IMR-90 (cell line): ENCODE measurements around the gene PYCR2. TPM values are rescaled to one million over a fixed set of nuclear protein-coding genes. Genes with fewer than 3 reads are reported as not detected.

Source experiments
- ATAC-seq: fragments of 200-7000 bp; cut with Tn5 transposase; 2 replicates; pipeline ENCODE4 v1.9.1; 2020; ENCODE audit warnings: low read depth, mild to moderate bottlenecking, moderate library complexity
- BruUV-seq: library from RNA; stranded (reverse); fragments of 400-500 nt; replicated peaks from 2 replicates; lab custom pipeline; 2021; lab: Mats Ljungman, UMichigan
- CTCF ChIA-PET: fragments of 300-600 bp; formaldehyde crosslinking; extraction: SDS; loops from one replicate; lab custom pipeline; 2021; ENCODE audit warnings: antibody characterized with exemption; lab: Yijun Ruan, JAX
- POLR2A ChIA-PET: fragments of 300-600 bp; sonication (Branson Sonifier 250); formaldehyde crosslinking; loops from one replicate; lab custom pipeline; 2022; ENCODE audit warnings: antibody characterized with exemption; ENCODE audit not compliant: unreplicated experiment; lab: Charles Lee
- DNase-seq: peaks from one replicate; pipeline ENCODE4 v3.0.0; 2013
- H2AFZ ChIP-seq: replicated peaks from 2 replicates; pipeline ENCODE3; 2013; ENCODE audit warnings: low read length, mild to moderate bottlenecking; ENCODE audit not compliant: poor library complexity
- H2AK5ac ChIP-seq: 2 replicates; pipeline ENCODE4 v1.6.1; 2013; ENCODE audit warnings: low read depth, low read length, inconsistent platforms
- H2AK9ac ChIP-seq: replicated peaks from 2 replicates; pipeline ENCODE3; 2013; ENCODE audit warnings: mild to moderate bottlenecking, low read depth, low read length, moderate library complexity; ENCODE audit not compliant: poor library complexity
- H2BK120ac ChIP-seq: 2 replicates; pipeline ENCODE4 v1.6.1; 2013; ENCODE audit warnings: low read depth, low read length, inconsistent platforms
- H2BK15ac ChIP-seq: 3 replicates; pipeline ENCODE4 v1.6.1; 2013; ENCODE audit warnings: low read depth, low read length, inconsistent platforms
- H2BK20ac ChIP-seq: 2 replicates; pipeline ENCODE4 v1.6.1; 2013; ENCODE audit warnings: low read depth, mild to moderate bottlenecking, inconsistent platforms, low read length, moderate library complexity
- H2BK5ac ChIP-seq: 2 replicates; pipeline ENCODE4 v1.6.1; 2013; ENCODE audit warnings: mild to moderate bottlenecking, low read depth, low read length, inconsistent platforms; ENCODE audit not compliant: poor library complexity, severe bottlenecking
- H3K14ac ChIP-seq: replicated peaks from 2 replicates; pipeline ENCODE4 v1.6.1; 2013; ENCODE audit warnings: low read depth, low read length, inconsistent platforms
- H3K18ac ChIP-seq: 2 replicates; pipeline ENCODE4 v1.6.1; 2013; ENCODE audit warnings: low read depth, low read length, control low read depth
- H3K23ac ChIP-seq: 2 replicates; pipeline ENCODE4 v1.6.1; 2013; ENCODE audit warnings: low read depth, low read length, inconsistent platforms
- H3K27ac ChIP-seq: 2 replicates; pipeline ENCODE4 v1.5.1; 2013; ENCODE audit warnings: mild to moderate bottlenecking, control low read depth, low read length; ENCODE audit not compliant: insufficient read depth
- H3K27me3 ChIP-seq: 2 replicates; pipeline ENCODE4 v1.6.1; 2013; ENCODE audit warnings: low read length; ENCODE audit not compliant: control insufficient read depth, insufficient read depth
- H3K36me3 ChIP-seq: 2 replicates; pipeline ENCODE4 v1.6.1; 2013; ENCODE audit warnings: low read length, mixed read lengths; ENCODE audit not compliant: control insufficient read depth, insufficient read depth
- H3K4ac ChIP-seq: 2 replicates; pipeline ENCODE4 v1.6.1; 2013; ENCODE audit warnings: low read depth, low read length, inconsistent platforms
- H3K4me1 ChIP-seq: 2 replicates; pipeline ENCODE4 v1.6.1; 2013; ENCODE audit warnings: low read length, mixed read lengths; ENCODE audit not compliant: control insufficient read depth, insufficient read depth
- H3K4me2 ChIP-seq: 2 replicates; pipeline ENCODE4 v1.6.1; 2013; ENCODE audit warnings: low read depth, mild to moderate bottlenecking, control low read depth, low read length, moderate library complexity
- H3K4me3 ChIP-seq: 2 replicates; pipeline ENCODE4 v1.5.1; 2013; ENCODE audit warnings: low read depth, mild to moderate bottlenecking, control low read depth, low read length, moderate library complexity; ENCODE audit not compliant: insufficient read depth
- H3K56ac ChIP-seq: 2 replicates; pipeline ENCODE4 v1.6.1; 2013; ENCODE audit warnings: low read length, inconsistent platforms; ENCODE audit not compliant: insufficient read depth; ENCODE audit errors: extremely low read depth
- H3K79me1 ChIP-seq, 2 experiments: 2 replicates each; pipeline ENCODE4 v1.6.1; 2013; ENCODE audit warnings: low read length in 2 of 2, inconsistent platforms in 1 of 2, low read depth in 1 of 2
- H3K9ac ChIP-seq: 2 replicates; pipeline ENCODE4 v1.6.1; 2013; ENCODE audit warnings: low read depth, low read length, control low read depth
- H3K9me1 ChIP-seq: 2 replicates; pipeline ENCODE4 v1.6.1; 2013; ENCODE audit warnings: low read length, inconsistent platforms; ENCODE audit not compliant: insufficient read depth
- H3K9me3 ChIP-seq: 2 replicates; pipeline ENCODE4 v1.6.1; 2013; ENCODE audit warnings: low read length; ENCODE audit not compliant: control insufficient read depth, insufficient read depth
- H4K20me1 ChIP-seq: 2 replicates; pipeline ENCODE4 v1.6.1; 2013; ENCODE audit warnings: low read length, inconsistent platforms; ENCODE audit not compliant: insufficient read depth
- H4K5ac ChIP-seq: 2 replicates; pipeline ENCODE4 v1.6.1; 2013; ENCODE audit warnings: mild to moderate bottlenecking, low read depth, low read length, control low read depth
- H4K8ac ChIP-seq, 2 experiments: 2 replicates each; pipeline ENCODE4 v1.6.1; 2013; ENCODE audit warnings: low read depth in 2 of 2, low read length in 2 of 2, control low read depth in 1 of 2, inconsistent platforms in 1 of 2
- H4K91ac ChIP-seq: 2 replicates; pipeline ENCODE4 v1.6.1; 2013; ENCODE audit warnings: low read depth, low read length, inconsistent platforms; ENCODE audit not compliant: insufficient read depth
- BHLHE40 ChIP-seq: fragments of 150-350 bp; IDR thresholded peaks from 2 replicates; pipeline ENCODE4 v1.6.1; 2016; ENCODE audit warnings: mild to moderate bottlenecking, low read depth, low read length
- whole genome bisulfite sequencing, 2 experiments: methylation state at CpG; one replicate each; pipeline versions ENCODE4 v1.1.5 to v1.1.7; 2013; ENCODE audit warnings: missing lambda C conversion rate in 2 of 2; ENCODE audit not compliant: insufficient read length in 1 of 2; ENCODE audit errors: extremely low coverage in 2 of 2; 5-methylcytosine and 5-hydroxymethylcytosine counted together
- dilution Hi-C: fragments of 300-500 bp; cut with HindIII; formaldehyde crosslinking; loops from one replicate; pipeline ENCODE4 v1.14.3; 2018; ENCODE audit warnings: low sequenced_read_pairs; ENCODE audit not compliant: unreplicated experiment
- in situ Hi-C: fragments of 300-500 bp; cut with MboI; formaldehyde crosslinking; loops from 3 replicates; pipeline ENCODE4 v1.14.3; 2019; ENCODE audit warnings: low sequenced_read_pairs, inconsistent platforms, mixed read lengths
- intact Hi-C: fragments of 100-400 bp; cut with micrococcal nuclease; formaldehyde crosslinking; loops from 2 replicates; pipeline ENCODE4 v1.10.0; 2022
- polyA plus RNA-seq, 3 experiments: library from polyadenylated mRNA; depleted of rRNA; stranded (reverse); fragments of >200 nt; gene quantifications; 2 replicates each; pipeline ENCODE4 v1.2.3, GENCODE V29; 2012; ENCODE audit warnings: low replicate concordance in 1 of 3
- total RNA-seq: library from RNA; depleted of rRNA; stranded (reverse); fragments of >200 nt; gene quantifications from 2 replicates; pipeline ENCODE4 v1.2.3, GENCODE V29; 2012

PYCR2 gene
- total and polyA plus RNA-seq, 2 of the 4 experiments (the other 2 are of a cell fraction) = 34.4 to 68.1 TPM

GRCh38 chr1:225958041-225958440 is 34.0 kb upstream of the PYCR2 start:
- Histone ChIP-seq H3K4me1 (no peaks in the 10 kb centered on the region), H3K4me2 (no peak overlapping the region), H2BK120ac (no peak overlapping the region), H3K56ac (no peak overlapping the region), H4K5ac (no peak overlapping the region), H2BK15ac (no peak overlapping the region), H3K9me1 (no peaks in the 10 kb centered on the region), H2AK5ac (no peak overlapping the region), H2AK9ac (no peak overlapping the region), H3K27ac (no peak overlapping the region), H3K79me1 (no peaks in the 10 kb centered on the region), H4K20me1 (no peaks in the 10 kb centered on the region), H3K36me3 (no peaks in the 10 kb centered on the region), H3K23ac (no peak overlapping the region), H3K27me3 (peaks cover 16% of the 10 kb centered on the region; the same call in 1 of the 2 replicates), H3K9ac (no peak overlapping the region), H3K4me3 (no peak overlapping the region), H2AFZ (no peak overlapping the region), H3K4ac (no peak overlapping the region), H4K91ac (no peak overlapping the region), H3K18ac (no peak overlapping the region), H4K8ac (no peak overlapping the region), H3K14ac (no peak overlapping the region), H2BK5ac (no peak overlapping the region), H3K9me3 (no peaks in the 10 kb centered on the region), H2BK20ac (no peak overlapping the region)
- no peak for ATAC-seq
- intact Hi-C loops (no loop called here), dilution Hi-C loops (no loop called here), in situ Hi-C loops (no loop called here)
- BruUV-seq = no TSS peak
- no CpG with 5 or more reads among the region's 3 CpGs for WGBS, 2 experiments
- POLR2A ChIA-PET = no interaction called here
- no peak for TF ChIP-seq BHLHE40
- no peak for DNase-seq
- CTCF ChIA-PET = no interaction called here
